H1 (cell line): ENCODE data around the gene ABCA9. TPM values are rescaled to one million over a fixed set of nuclear protein-coding genes. Genes with fewer than 3 reads are reported as not detected.

Experiments
- CTCF ChIA-PET: fragments of 300-600 bp; sonication (Branson Sonifier 250); formaldehyde crosslinking; loops from one replicate; lab custom pipeline; 2021; ENCODE audit not compliant: partially characterized antibody; lab: Charles Lee
- POLR2A ChIA-PET: fragments of 300-600 bp; sonication (Branson Sonifier 250); formaldehyde crosslinking; loops from one replicate; lab custom pipeline; 2021; ENCODE audit warnings: inconsistent platforms; ENCODE audit not compliant: partially characterized antibody; lab: Charles Lee
- DNase-seq, 2 experiments: peaks; one replicate each; pipeline versions ENCODE4 v3.0.0 to v3.0.0-alpha.2; 2010 to 2022; ENCODE audit warnings: low spot score in 2 of 2, low read depth in 1 of 2, mixed read lengths in 1 of 2
- FAIRE-seq: peaks from 2 replicates; lab custom pipeline; 2011; peaks lifted over from hg19 to GRCh38; lab: Jason Lieb, UNC
- H2AFZ ChIP-seq: 2 replicates; pipeline ENCODE4 v1.8.1; 2012; ENCODE audit warnings: low read length, inconsistent platforms
- H2AK5ac ChIP-seq: 2 replicates; pipeline ENCODE4 v1.6.1; 2013; ENCODE audit warnings: low read depth, low read length
- H2BK120ac ChIP-seq: replicated peaks from 2 replicates; pipeline ENCODE3; 2013; ENCODE audit warnings: low read depth, low read length, inconsistent platforms
- H2BK12ac ChIP-seq: 2 replicates; pipeline ENCODE4 v1.6.1; 2013; ENCODE audit warnings: low read depth, low read length
- H2BK15ac ChIP-seq: 2 replicates; pipeline ENCODE4 v1.6.1; 2013; ENCODE audit warnings: low read length
- H2BK20ac ChIP-seq: 2 replicates; pipeline ENCODE4 v1.6.1; 2013; ENCODE audit warnings: low read length
- H2BK5ac ChIP-seq: 2 replicates; pipeline ENCODE4 v1.6.1; 2013; ENCODE audit warnings: low read depth, low read length
- H3K14ac ChIP-seq: 2 replicates; pipeline ENCODE4 v1.6.1; 2013; ENCODE audit warnings: inconsistent platforms; ENCODE audit not compliant: insufficient read length
- H3K18ac ChIP-seq: 2 replicates; pipeline ENCODE4 v1.6.1; 2013; ENCODE audit warnings: low read length; ENCODE audit errors: extremely low read depth
- H3K23ac ChIP-seq: 2 replicates; pipeline ENCODE4 v1.6.1; 2013; ENCODE audit warnings: inconsistent platforms; ENCODE audit not compliant: insufficient read length
- H3K23me2 ChIP-seq: 2 replicates; pipeline ENCODE4 v1.6.1; 2013; ENCODE audit warnings: low read depth, low read length
- H3K27ac ChIP-seq: 2 replicates; pipeline ENCODE4 v1.6.1; 2011; ENCODE audit warnings: low read depth, low read length, inconsistent platforms
- H3K27me3 ChIP-seq, 4 experiments: replicated peaks in 1 of 4; 1 replicate in 1 of 4; 2 replicates in 3 of 4; pipeline versions ENCODE4 v1.6.1 to v1.8.1; 2011 to 2013; ENCODE audit warnings: low read length in 3 of 4, mild to moderate bottlenecking in 3 of 4, inconsistent platforms in 2 of 4, mixed read lengths in 2 of 4, moderate library complexity in 1 of 4; ENCODE audit not compliant: control insufficient read depth in 3 of 4, insufficient read depth in 3 of 4; ENCODE audit errors: extremely low read depth in 1 of 4
- H3K36me3 ChIP-seq, 4 experiments: 2 replicates each; pipeline versions ENCODE4 v1.6.1 to v1.8.1; 2011 to 2013; ENCODE audit warnings: mild to moderate bottlenecking in 4 of 4, low read length in 3 of 4, moderate library complexity in 2 of 4, control low read depth in 1 of 4, inconsistent platforms in 1 of 4; ENCODE audit not compliant: insufficient read depth in 4 of 4, control insufficient read depth in 2 of 4
- H3K4ac ChIP-seq: replicated peaks from 2 replicates; pipeline ENCODE3; 2013; ENCODE audit warnings: low read length, low read depth, mixed read lengths, inconsistent platforms; ENCODE audit not compliant: insufficient read length
- H3K4me1 ChIP-seq, 4 experiments: replicated peaks in 1 of 4; 1 replicate in 1 of 4; 2 replicates in 3 of 4; pipeline versions ENCODE4 v1.6.1 to v1.8.1; 2011 to 2013; ENCODE audit warnings: low read length in 3 of 4, inconsistent platforms in 2 of 4, mixed read lengths in 1 of 4; ENCODE audit not compliant: insufficient read depth in 4 of 4, control insufficient read depth in 3 of 4
- H3K4me2 ChIP-seq, 2 experiments: 2 replicates each; pipeline versions ENCODE4 v1.6.1 to v1.8.1; 2011 to 2013; ENCODE audit warnings: low read depth in 2 of 2, low read length in 2 of 2, control low read depth in 1 of 2, inconsistent platforms in 1 of 2, mild to moderate bottlenecking in 1 of 2; ENCODE audit not compliant: insufficient read depth in 1 of 2
- H3K4me3 ChIP-seq, 4 experiments: fragments of 200-600, 300-600 bp in 1 of 4; sonication (generic), shearing (Covaris generic), sonication (Bioruptor Twin) in 1 of 4; 2 replicates each; pipeline versions ENCODE4 v1.5.1 to v1.8.1; 2011 to 2016; ENCODE audit warnings: low read length in 4 of 4, low read depth in 3 of 4, control low read depth in 2 of 4, inconsistent platforms in 2 of 4, mild to moderate bottlenecking in 2 of 4, mixed read lengths in 1 of 4, moderate library complexity in 1 of 4; ENCODE audit not compliant: insufficient read depth in 2 of 4; ENCODE audit errors: extremely low read depth in 1 of 4
- H3K56ac ChIP-seq: replicated peaks from 2 replicates; pipeline ENCODE3; 2013; ENCODE audit warnings: low read depth, mild to moderate bottlenecking, mixed read lengths, low read length, inconsistent platforms; ENCODE audit not compliant: insufficient read length
- H3K79me1 ChIP-seq: 2 replicates; pipeline ENCODE4 v1.6.1; 2013; ENCODE audit warnings: low read depth, low read length, control low read depth
- H3K79me2 ChIP-seq, 2 experiments: 2 replicates each; pipeline versions ENCODE4 v1.6.1 to v1.8.1; 2012 to 2013; ENCODE audit warnings: low read length in 2 of 2, mild to moderate bottlenecking in 2 of 2, inconsistent platforms in 1 of 2; ENCODE audit not compliant: insufficient read depth in 2 of 2, control insufficient read depth in 1 of 2
- H3K9ac ChIP-seq, 4 experiments: replicated peaks in 1 of 4; 1 replicate in 1 of 4; 2 replicates in 3 of 4; pipeline versions ENCODE4 v1.6.1 to v1.8.1; 2011 to 2013; ENCODE audit warnings: low read depth in 3 of 4, low read length in 3 of 4, control low read depth in 2 of 4, mild to moderate bottlenecking in 2 of 4, moderate library complexity in 2 of 4, inconsistent platforms in 1 of 4; ENCODE audit errors: extremely low read depth in 1 of 4
- H3K9me3 ChIP-seq, 2 experiments: 2 replicates each; pipeline versions ENCODE4 v1.6.1 to v1.8.1; 2012 to 2013; ENCODE audit warnings: mild to moderate bottlenecking in 2 of 2, moderate library complexity in 2 of 2, control low read depth in 1 of 2, inconsistent platforms in 1 of 2, low read depth in 1 of 2, low read length in 1 of 2, mixed read lengths in 1 of 2; ENCODE audit not compliant: insufficient read depth in 2 of 2
- H4K20me1 ChIP-seq, 2 experiments: replicated peaks in 1 of 2; 2 replicates each; pipeline versions ENCODE3 to v1.8.1; 2011 to 2013; ENCODE audit warnings: inconsistent platforms in 2 of 2, low read length in 2 of 2, mild to moderate bottlenecking in 1 of 2; ENCODE audit not compliant: insufficient read depth in 2 of 2, control insufficient read depth in 1 of 2
- H4K5ac ChIP-seq: 2 replicates; pipeline ENCODE4 v1.6.1; 2013; ENCODE audit warnings: low read length, low read depth, mixed read lengths, inconsistent platforms; ENCODE audit not compliant: insufficient read length
- H4K8ac ChIP-seq: 2 replicates; pipeline ENCODE4 v1.8.0; 2013; ENCODE audit warnings: mild to moderate bottlenecking, moderate library complexity, low read length, inconsistent platforms; ENCODE audit not compliant: insufficient read depth; ENCODE audit errors: extremely low read depth
- H4K91ac ChIP-seq: replicated peaks from 2 replicates; pipeline ENCODE3; 2013; ENCODE audit warnings: low read length, mixed read lengths, inconsistent platforms; ENCODE audit not compliant: insufficient read length
- CTCF ChIP-seq, 3 experiments: IDR thresholded peaks; 1 replicate in 2 of 3; 2 replicates in 1 of 3; pipeline versions ENCODE4 v1.5.1 to v1.6.1; 2011; ENCODE audit warnings: low read length in 3 of 3, mild to moderate bottlenecking in 3 of 3, inconsistent platforms in 2 of 3, low read depth in 1 of 3, moderate library complexity in 1 of 3; ENCODE audit not compliant: insufficient read depth in 1 of 3; ENCODE audit errors: control extremely low read depth in 1 of 3
- MAX ChIP-seq: IDR thresholded peaks from 2 replicates; pipeline ENCODE4 v1.6.1; 2012; ENCODE audit warnings: inconsistent platforms
- TBP ChIP-seq: IDR thresholded peaks from 2 replicates; pipeline ENCODE4 v1.6.1; 2011; ENCODE audit warnings: low read depth, low read length, improper control_type of control experiment
- TEAD4 ChIP-seq: IDR thresholded peaks from 2 replicates; pipeline ENCODE4 v1.6.1; 2012; ENCODE audit warnings: low read depth, low read length, inconsistent platforms, mixed read lengths
- WGBS, 2 experiments: shearing (Covaris generic) in 1 of 2; methylation state at CpG; one replicate each; pipeline versions ENCODE4 v1.1.6 to v1.1.7; 2013 to 2015; ENCODE audit warnings: low lambda C conversion rate in 2 of 2, mixed read lengths in 2 of 2, inconsistent platforms in 1 of 2, low coverage in 1 of 2, missing lambda C conversion rate in 1 of 2; ENCODE audit not compliant: insufficient replicate concordance in 2 of 2, insufficient coverage in 1 of 2, insufficient read length in 1 of 2; ENCODE audit errors: extremely low coverage in 1 of 2, missing lambda C conversion rate in 1 of 2; 5-methylcytosine and 5-hydroxymethylcytosine counted together
- polyA plus RNA-seq, 7 experiments: library from polyadenylated mRNA; depleted of rRNA in 3 of 7; stranded (reverse) in 5 of 7; unstranded in 2 of 7; fragments of >200 nt in 5 of 7; fragments of 200-250 nt in 2 of 7; gene quantifications; 1 replicate in 5 of 7; 2 replicates in 1 of 7; 4 replicates in 1 of 7; pipeline versions ENCODE4 v1.2.1 to v1.2.3, GENCODE V29; 2011 to 2013; ENCODE audit warnings: missing spikeins in 2 of 7, mixed read lengths in 2 of 7
- total RNA-seq: library from RNA; stranded (reverse); fragmentation: NEBNext Ultra II Directional; extraction: Animal tissue kit (Norgen Biotek cat#: 25700); gene quantifications from 2 replicates; pipeline ENCODE4 v1.2.1, GENCODE V29; 2021

Gene ABCA9
- total and polyA plus RNA-seq, 2 of the 8 experiments (the other 6 are each of a cell fraction or from before 2014, with no cell fraction given): not detected

GRCh38 chr17:68939195-68939594 lies 121.5 kb downstream of the ABCA9 start:
- no peaks in the 10 kb centered on the region for H3K79me2 ChIP-seq
- H3K79me1 ChIP-seq: no peaks in the 10 kb centered on the region
- H4K8ac ChIP-seq: no peak overlapping the region
- no peak for DNase-seq
- H3K4ac ChIP-seq: no peak overlapping the region
- no peak overlapping the region for H2BK5ac ChIP-seq
- H3K56ac ChIP-seq: no peak overlapping the region
- H2AFZ ChIP-seq: no peak overlapping the region
- ChIA-PET POLR2A (no interaction called here), CTCF (no interaction called here)
- no peaks in the 10 kb centered on the region for H3K23me2 ChIP-seq
- no peaks in the 10 kb centered on the region for H4K20me1 ChIP-seq
- TF ChIP-seq TBP: no peak
- no peak for TF ChIP-seq TEAD4
- no peak for TF ChIP-seq CTCF (IDR thresholded peaks at IDR 0.05; ENCODE audit: control extremely low read depth in 1 of 3, insufficient read depth in 1 of 3, low read depth in 1 of 3, low read length in 3 of 3)
- TF ChIP-seq MAX: no peak
- no peak overlapping the region for H3K9ac ChIP-seq
- H3K27ac ChIP-seq: no peak overlapping the region
- no peak overlapping the region for H3K4me2 ChIP-seq
- no peak overlapping the region for H3K23ac ChIP-seq
- no peak overlapping the region for H3K4me3 ChIP-seq
- no peak overlapping the region for H4K5ac ChIP-seq
- no peak overlapping the region for H2BK15ac ChIP-seq
- no peak overlapping the region for H2BK12ac ChIP-seq
- H2AK5ac ChIP-seq: no peak overlapping the region
- no peaks in the 10 kb centered on the region for H3K4me1 ChIP-seq
- H3K18ac ChIP-seq: no peak overlapping the region
- no peaks in the 10 kb centered on the region for H3K36me3 ChIP-seq
- WGBS, 2 experiments: 83% methylated on average over 3 of the region's 3 CpGs; no CpG with 5 or more reads in 1 of the 2 experiments
- no peaks in the 10 kb centered on the region for H3K9me3 ChIP-seq
- H2BK20ac ChIP-seq: no peak overlapping the region
- FAIRE-seq: no peak
- H2BK120ac ChIP-seq: no peak overlapping the region
- H3K27me3 ChIP-seq: no peaks in the 10 kb centered on the region
- no peak overlapping the region for H4K91ac ChIP-seq
- no peak overlapping the region for H3K14ac ChIP-seq
